GM12878 (cell line): ENCODE measurements around the gene GRB10. TPM values are rescaled to one million over a fixed set of nuclear protein-coding genes. Genes with fewer than 3 reads are reported as not detected.

ENCODE experiments used
- ATAC-seq: fragments of 200-7000 bp; cut with Tn5 transposase; 3 replicates; pipeline ENCODE4 v1.9.1; 2020; ENCODE audit warnings: mild to moderate bottlenecking, moderate library complexity
- BruUV-seq: library from RNA; stranded (reverse); fragments of 400-500 nt; replicated peaks from 2 replicates; lab custom pipeline; 2021; lab: Mats Ljungman, UMichigan
- CTCF ChIA-PET: fragments of 300-600 bp; sonication (Branson Sonifier 250); formaldehyde crosslinking; extraction: SDS; loops from one replicate; lab custom pipeline; 2021; ENCODE audit warnings: inconsistent platforms; lab: Yijun Ruan, JAX
- POLR2A ChIA-PET: fragments of 350-600 bp; formaldehyde crosslinking; extraction: SDS; loops from one replicate; lab custom pipeline; 2021; ENCODE audit warnings: inconsistent platforms; lab: Charles Lee
- RAD21 ChIA-PET: fragments of 300-600 bp; sonication (Branson Sonifier 250); formaldehyde crosslinking; loops from one replicate; lab custom pipeline; 2023; ENCODE audit warnings: antibody characterized with exemption; ENCODE audit not compliant: unreplicated experiment; lab: Charles Lee
- SMC1A ChIA-PET: fragments of 300-600 bp; sonication (Branson Sonifier 250); formaldehyde crosslinking; loops from one replicate; lab custom pipeline; 2023; ENCODE audit not compliant: unreplicated experiment, uncharacterized antibody; lab: Charles Lee
- DNase-seq: peaks from one replicate; pipeline ENCODE4 v3.0.0-alpha.2; 2011; ENCODE audit warnings: low read depth, low spot score
- FAIRE-seq: peaks from 3 replicates; lab custom pipeline; 2011; peaks lifted over from hg19 to GRCh38; lab: Jason Lieb, UNC
- H2AFZ ChIP-seq: 2 replicates; pipeline ENCODE4 v1.6.0; 2011; ENCODE audit warnings: low read depth, low read length, control low read depth; ENCODE audit not compliant: control insufficient read depth
- H3K27ac ChIP-seq: 2 replicates; pipeline ENCODE4 v1.5.1; 2011; ENCODE audit warnings: control low read depth; ENCODE audit not compliant: control insufficient read depth, insufficient read depth
- H3K27me3 ChIP-seq, 2 experiments: replicated peaks in 1 of 2; 2 replicates each; pipeline versions ENCODE4 v1.6.0 to v1.6.1; 2011; ENCODE audit warnings: low read length in 1 of 2; ENCODE audit not compliant: control insufficient read depth in 2 of 2, insufficient read depth in 2 of 2
- H3K36me3 ChIP-seq, 2 experiments: 2 replicates each; pipeline ENCODE4 v1.5.1; 2011; ENCODE audit warnings: low read length in 1 of 2; ENCODE audit not compliant: control insufficient read depth in 2 of 2, insufficient read depth in 2 of 2
- H3K4me1 ChIP-seq: 2 replicates; pipeline ENCODE4 v1.6.1; 2011; ENCODE audit warnings: mild to moderate bottlenecking, low read length, moderate library complexity, mixed read lengths; ENCODE audit not compliant: control insufficient read depth, insufficient read depth
- H3K4me2 ChIP-seq: 2 replicates; pipeline ENCODE4 v1.6.0; 2011; ENCODE audit warnings: control low read depth; ENCODE audit not compliant: control insufficient read depth, insufficient read depth
- H3K4me3 ChIP-seq: fragments of 200-600 bp; sonication (generic); 2 replicates; pipeline ENCODE4 v1.5.1; 2016
- H3K79me2 ChIP-seq: 2 replicates; pipeline ENCODE4 v1.6.0; 2011; ENCODE audit warnings: low read length; ENCODE audit not compliant: control insufficient read depth, insufficient read depth
- H3K9ac ChIP-seq: 2 replicates; pipeline ENCODE4 v1.8.0; 2011; ENCODE audit warnings: low read length, control low read depth, mixed read lengths; ENCODE audit not compliant: control insufficient read depth, insufficient read depth
- H3K9me3 ChIP-seq: replicated peaks from 3 replicates; pipeline ENCODE4 v1.5.1; 2011; ENCODE audit warnings: mild to moderate bottlenecking, low read length; ENCODE audit not compliant: control insufficient read depth, insufficient read depth
- H4K20me1 ChIP-seq: 2 replicates; pipeline ENCODE4 v1.6.0; 2011; ENCODE audit not compliant: control insufficient read depth, insufficient read depth
- ASH2L ChIP-seq: fragments of 300-600, 200-600 bp; sonication (generic); IDR thresholded peaks from 2 replicates; pipeline ENCODE4 v1.6.1; 2017; ENCODE audit warnings: low read depth, mild to moderate bottlenecking, borderline replicate concordance
- BACH1 ChIP-seq: fragments of 450-650 bp; IDR thresholded peaks from 2 replicates; pipeline ENCODE4 v1.6.1; 2017; ENCODE audit warnings: mild to moderate bottlenecking, borderline replicate concordance
- FOXK2 ChIP-seq: fragments of 450-650 bp; IDR thresholded peaks from 2 replicates; pipeline ENCODE4 v1.6.1; 2017; ENCODE audit warnings: mild to moderate bottlenecking, moderate library complexity
- IRF3 ChIP-seq: fragments of 450-650 bp; IDR thresholded peaks from 2 replicates; pipeline ENCODE4 v1.6.1; 2014; ENCODE audit warnings: mild to moderate bottlenecking
- MEF2B ChIP-seq: fragments of 450-650 bp; IDR thresholded peaks from 2 replicates; pipeline ENCODE4 v1.6.1; 2018; ENCODE audit warnings: mild to moderate bottlenecking, moderate library complexity; ENCODE audit not compliant: partially characterized antibody, poor library complexity, severe bottlenecking
- NFYB ChIP-seq: IDR thresholded peaks from 2 replicates; pipeline ENCODE4 v1.6.1; 2011; ENCODE audit warnings: low read depth, mild to moderate bottlenecking, low read length, improper control_type of control experiment, moderate library complexity; ENCODE audit not compliant: insufficient read depth
- NKRF ChIP-seq: fragments of 450-650 bp; conservative IDR thresholded peaks from 2 replicates; pipeline ENCODE4 v1.6.1; 2017; ENCODE audit warnings: mild to moderate bottlenecking, moderate library complexity
- NR2C1 ChIP-seq: fragments of 450-650 bp; IDR thresholded peaks from 2 replicates; pipeline ENCODE4 v1.6.1; 2017; ENCODE audit warnings: antibody characterized with exemption, mild to moderate bottlenecking, moderate library complexity
- RAD21 ChIP-seq: IDR thresholded peaks from 2 replicates; pipeline ENCODE4 v1.6.1; 2011; ENCODE audit warnings: mild to moderate bottlenecking, low read depth, low read length, moderate library complexity; ENCODE audit not compliant: insufficient read depth
- STAT3 ChIP-seq: IDR thresholded peaks from 2 replicates; pipeline ENCODE4 v1.6.1; 2011; ENCODE audit warnings: low read depth, low read length, improper control_type of control experiment
- YY1 ChIP-seq: IDR thresholded peaks from 2 replicates; pipeline ENCODE4 v1.6.1; 2011; ENCODE audit warnings: low read depth, mild to moderate bottlenecking, low read length
- ZBED1 ChIP-seq: IDR thresholded peaks from 2 replicates; pipeline ENCODE4 v1.6.1; 2016; ENCODE audit warnings: borderline replicate concordance
- ZNF687 ChIP-seq: fragments of 450-650 bp; IDR thresholded peaks from 2 replicates; pipeline ENCODE4 v1.6.1; 2017; ENCODE audit warnings: mild to moderate bottlenecking, moderate library complexity
- WGBS: methylation state at CpG from one replicate; pipeline ENCODE4 v1.1.6; 2016; ENCODE audit warnings: low lambda C conversion rate; ENCODE audit not compliant: insufficient replicate concordance, insufficient coverage; ENCODE audit errors: missing lambda C conversion rate; 5-methylcytosine and 5-hydroxymethylcytosine counted together
- in situ Hi-C: fragments of 300-500 bp; cut with MboI; formaldehyde crosslinking; loops from 9 replicates; pipeline ENCODE4 v1.14.3; 2018; ENCODE audit warnings: mixed read lengths
- intact Hi-C: fragments of 100-400 bp; cut with micrococcal nuclease; formaldehyde crosslinking; loops from one replicate; pipeline ENCODE4 v1.14.2; 2022; ENCODE audit not compliant: unreplicated experiment
- polyA plus RNA-seq, 11 experiments: library from polyadenylated mRNA; depleted of rRNA in 4 of 11; unstranded in 6 of 11; stranded (reverse) in 5 of 11; fragments of >200 nt; fragmentation: Nextera tagmentation in 4 of 11; fragmentation: Illumina TruSeq in 1 of 11; extraction: Ambion mirVana in 4 of 11; extraction: Trizol in 1 of 11; gene quantifications; 1 replicate in 1 of 11; 2 replicates in 10 of 11; pipeline versions ENCODE4 v1.2.1 to v1.2.3, GENCODE V29; 2011 to 2016; ENCODE audit warnings: inconsistent platforms in 2 of 11, missing spikeins in 2 of 11, low read depth in 1 of 11
- total RNA-seq, 4 experiments: library from RNA; depleted of rRNA in 3 of 4; stranded (reverse); fragments of >200 nt in 3 of 4; fragmentation: Illumina TruSeq in 1 of 4; extraction: Trizol in 1 of 4; gene quantifications; 2 replicates each; pipeline versions ENCODE4 v1.2.1 to v1.2.3, GENCODE V29; 2013 to 2021

GRB10 gene
- total and polyA plus RNA-seq, 10 of the 15 experiments (the other 5 are each of a cell fraction or from before 2014, with no cell fraction given): 0.04 to 0.33 TPM; not detected in 8

- TF ChIP-seq NKRF: no peak
Observed at GRCh38 chr7:50712252-50713122, 70.2 kb downstream of the GRB10 start (continued).

GRCh38 chr7:50711271-50712175 lies 71.2 kb downstream of the GRB10 start:
- H3K36me3 ChIP-seq: no peaks in the 10 kb centered on the region
- FAIRE-seq: no peak
- no peaks in the 10 kb centered on the region for H4K20me1 ChIP-seq
- no peak for ATAC-seq
- intact Hi-C loops: no loop called here
- no peaks in the 10 kb centered on the region for H3K4me1 ChIP-seq
- in situ Hi-C loops: no loop called here
- ChIA-PET SMC1A (no interaction called here), RAD21 (no interaction called here), CTCF (no interaction called here), POLR2A (interaction anchor here (0.6 kb wide), 1 partner anchor 436 kb away, joined by 3 read pairs; no protein-coding TSS in a partner anchor)
- BruUV-seq: no TSS peak
- no peak overlapping the region for H3K27ac ChIP-seq
- H3K4me3 ChIP-seq: no peak overlapping the region
- DNase-seq: no peak
- no peaks in the 10 kb centered on the region for H3K79me2 ChIP-seq
- H3K9ac ChIP-seq: no peak overlapping the region
- no peaks in the 10 kb centered on the region for H3K9me3 ChIP-seq
- H2AFZ ChIP-seq: no peak overlapping the region
- H3K27me3 ChIP-seq: peaks cover 0 to 2% of the 10 kb centered on the region in 2 experiments; a peak in 2 of 4 replicates
- H3K4me2 ChIP-seq: no peak overlapping the region
- 36% methylated on average over 14 of the region's 14 CpGs for WGBS
- TF ChIP-seq BACH1 (no peak), YY1 (no peak), FOXK2 (no peak), ASH2L (no peak), STAT3 (no peak), IRF3 (no peak), ZNF687 (no peak), RAD21 (no peak), ZBED1 (no peak), NFYB (no peak), MEF2B (no peak), NR2C1 (no peak)
